PC-3 (cell line): ENCODE data around the gene MAP2K4. TPM values are rescaled to one million over a fixed set of nuclear protein-coding genes. Genes with fewer than 3 reads are reported as not detected.

Source experiments
- ATAC-seq: fragments of 200-7000 bp; cut with Tn5 transposase; 2 replicates; pipeline ENCODE4 v1.9.1; 2020; ENCODE audit warnings: mild to moderate bottlenecking, moderate library complexity
- BruUV-seq: library from RNA; stranded (reverse); fragments of 400-500 nt; replicated peaks from 2 replicates; lab custom pipeline; 2021; lab: Mats Ljungman, UMichigan
- CTCF ChIA-PET: fragments of 300-600 bp; sonication (Branson Sonifier 250); formaldehyde crosslinking; loops from one replicate; lab custom pipeline; 2022; ENCODE audit warnings: antibody characterized with exemption; lab: Charles Lee
- POLR2A ChIA-PET: fragments of 300-600 bp; sonication (Branson Sonifier 250); formaldehyde crosslinking; loops from one replicate; lab custom pipeline; 2022; ENCODE audit warnings: antibody characterized with exemption; ENCODE audit not compliant: unreplicated experiment; lab: Charles Lee
- DNase-seq: peaks from one replicate; pipeline ENCODE4 v3.0.0-alpha.2; 2015
- H2AFZ ChIP-seq: fragments of 300-600 bp; sonication (generic); 2 replicates; pipeline ENCODE4 v1.6.0; 2016; ENCODE audit warnings: antibody characterized with exemption, low read length
- H3F3A ChIP-seq: fragments of 300-600 bp; sonication (generic); one replicate; pipeline ENCODE4 v1.6.0; 2017; ENCODE audit warnings: antibody characterized with exemption, low read length, control low read depth, mild to moderate bottlenecking; ENCODE audit not compliant: unreplicated experiment
- H3K27ac ChIP-seq: fragments of 300-600 bp; sonication (generic); 2 replicates; pipeline ENCODE4 v1.5.1; 2016; ENCODE audit warnings: mild to moderate bottlenecking, low read length
- H3K27me3 ChIP-seq: fragments of 300-600 bp; sonication (generic); 2 replicates; pipeline ENCODE4 v1.6.1; 2016; ENCODE audit warnings: low read length, mixed read lengths
- H3K36me3 ChIP-seq: fragments of 300-600 bp; sonication (generic); 2 replicates; pipeline ENCODE4 v1.6.1; 2016; ENCODE audit warnings: low read depth, mixed run types, low read length, mixed read lengths
- H3K4me1 ChIP-seq: fragments of 300-600 bp; sonication (generic); 2 replicates; pipeline ENCODE4 v1.5.1; 2016; ENCODE audit warnings: low read length; ENCODE audit not compliant: insufficient read depth
- H3K4me2 ChIP-seq: fragments of 300-600 bp; sonication (generic); 2 replicates; pipeline ENCODE4 v1.6.0; 2016; ENCODE audit warnings: low read length
- H3K4me3 ChIP-seq: fragments of 300-600 bp; sonication (generic); 2 replicates; pipeline ENCODE4 v1.5.1; 2016; ENCODE audit warnings: mild to moderate bottlenecking, low read length, mixed read lengths
- H3K79me2 ChIP-seq: fragments of 300-600 bp; sonication (generic); 2 replicates; pipeline ENCODE4 v1.6.1; 2017; ENCODE audit warnings: low read length, mixed read lengths
- H3K9ac ChIP-seq: fragments of 300-600 bp; sonication (generic); 2 replicates; pipeline ENCODE4 v1.6.0; 2016; ENCODE audit warnings: mild to moderate bottlenecking, low read length
- H3K9me2 ChIP-seq: fragments of 300-600 bp; sonication (generic); replicated peaks from 2 replicates; pipeline ENCODE4 v1.6.1; 2016; ENCODE audit warnings: mixed run types, low read length, mixed read lengths
- H3K9me3 ChIP-seq: fragments of 300-600 bp; sonication (generic); 2 replicates; pipeline ENCODE4 v1.6.1; 2016; ENCODE audit warnings: low read length, mixed read lengths
- H4K20me1 ChIP-seq: fragments of 300-600 bp; sonication (generic); 2 replicates; pipeline ENCODE4 v1.6.1; 2016; ENCODE audit warnings: low read length, mixed read lengths
- CTCF ChIP-seq: fragments of 300-600 bp; sonication (generic); conservative IDR thresholded peaks from 2 replicates; pipeline ENCODE4 v1.5.1; 2017; ENCODE audit warnings: antibody characterized with exemption, low read depth, mild to moderate bottlenecking, low read length
- EZH2 ChIP-seq: fragments of 300-600 bp; sonication (generic); IDR thresholded peaks from one replicate; pipeline ENCODE4 v1.6.1; 2017; ENCODE audit warnings: antibody characterized with exemption, mild to moderate bottlenecking, low read length; ENCODE audit not compliant: unreplicated experiment
- EZH2phosphoT487 ChIP-seq: fragments of 300-600 bp; sonication (generic); IDR thresholded peaks from 2 replicates; pipeline ENCODE4 v1.6.1; 2018; ENCODE audit warnings: mild to moderate bottlenecking, antibody characterized with exemption, low read length, borderline replicate concordance
- intact Hi-C: fragments of 100-400 bp; cut with micrococcal nuclease; formaldehyde crosslinking; loops from 2 replicates; pipeline ENCODE4 v1.9.0; 2023
- total RNA-seq: library from RNA; depleted of rRNA; stranded (reverse); fragments of >200 nt; gene quantifications from 2 replicates; pipeline ENCODE4 v1.2.3, GENCODE V29; 2014

MAP2K4 gene
- total RNA-seq, 1 experiment from 2014 or later: 35.5 TPM

DNA sequence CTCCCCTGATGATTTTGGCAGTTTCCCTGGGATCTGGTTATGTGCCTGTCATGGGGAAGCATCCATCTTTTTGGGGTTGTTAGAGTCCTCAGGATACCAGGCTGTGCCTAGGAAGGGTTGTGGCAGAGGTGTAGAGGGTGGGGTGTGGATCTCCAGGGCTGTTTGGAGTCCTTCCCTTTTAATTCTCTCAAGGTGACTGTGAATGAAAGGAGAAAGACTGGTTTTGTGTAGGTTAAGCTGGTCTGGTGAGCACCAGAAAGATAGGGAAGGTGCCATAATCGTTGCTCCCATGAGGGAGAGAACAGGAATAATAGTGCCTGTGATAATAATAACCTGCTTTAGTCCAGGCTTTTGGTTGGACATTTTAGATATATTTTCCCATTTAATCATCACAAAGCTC, 7.0 kb downstream of the MAP2K4 start:
- no peak overlapping the region for H3K4me2 ChIP-seq
- intact Hi-C loops: no loop called here
- ATAC-seq (no peak), DNase-seq (no peak)
- no peaks in the 10 kb centered on the region for H3K9me3 ChIP-seq
- H2AFZ ChIP-seq: no peak overlapping the region
- H3K4me1 ChIP-seq: peaks cover 44% of the 10 kb centered on the region
- BruUV-seq: no TSS peak
- ChIA-PET CTCF (no interaction called here), POLR2A (no interaction called here)
- no peaks in the 10 kb centered on the region for H3K9me2 ChIP-seq
- TF ChIP-seq EZH2 (no peak), EZH2phosphoT487 (no peak), CTCF (no peak)
- peaks cover 96% of the 10 kb centered on the region for H3K79me2 ChIP-seq
- peaks cover 3% of the 10 kb centered on the region for H3F3A ChIP-seq
- no peak overlapping the region for H3K9ac ChIP-seq
- peaks cover 6% of the 10 kb centered on the region for H3K36me3 ChIP-seq
- H3K27me3 ChIP-seq: no peaks in the 10 kb centered on the region
- H3K4me3 ChIP-seq: no peak overlapping the region
- H4K20me1 ChIP-seq: peaks cover 49% of the 10 kb centered on the region
- H3K27ac ChIP-seq: no peak overlapping the region

DNA sequence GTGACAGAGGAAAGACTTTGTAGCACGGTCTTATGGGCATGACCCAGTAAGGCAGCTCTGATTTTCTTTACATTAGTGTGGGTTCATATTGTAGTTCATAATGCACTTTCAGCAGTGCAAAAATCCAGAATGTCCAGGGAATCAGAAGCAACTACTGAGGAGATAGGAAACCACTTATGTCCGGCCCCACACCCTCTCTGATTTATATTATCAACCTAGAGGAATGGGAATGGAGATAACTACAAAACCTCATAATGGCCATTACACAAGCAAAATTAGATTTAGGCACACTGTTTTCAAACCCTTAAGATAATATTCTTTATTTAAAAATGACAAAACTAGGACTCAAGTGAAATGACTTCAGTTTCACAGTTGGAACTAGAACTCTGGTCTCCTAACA, 7.9 kb downstream of the MAP2K4 start:
- TF ChIP-seq EZH2phosphoT487 (no peak), CTCF (no peak), EZH2 (no peak)
- POLR2A ChIA-PET: no interaction called here

DNA sequence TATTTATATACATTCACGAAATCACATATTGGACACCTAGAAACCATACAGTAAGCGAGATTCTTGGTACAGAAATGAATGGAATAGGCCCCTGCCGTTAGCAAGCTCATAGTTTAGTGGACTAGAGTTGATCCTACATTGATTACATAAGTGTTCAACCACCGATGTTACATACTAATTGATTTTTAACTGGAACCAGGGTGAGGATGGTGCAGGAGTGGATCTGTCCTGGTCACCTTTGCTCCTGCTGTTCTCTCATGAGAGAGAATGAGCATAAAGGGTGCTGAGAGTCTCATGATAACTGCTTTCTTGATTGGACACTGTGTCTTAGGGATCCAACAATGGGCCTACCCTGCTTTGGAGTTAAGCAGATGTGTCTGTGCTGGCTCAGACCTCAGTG, 13.9 kb downstream of the MAP2K4 start:
- no peak overlapping the region for H3K27ac ChIP-seq
- no peak overlapping the region for H3K4me2 ChIP-seq
- no TSS peak for BruUV-seq
- no peaks in the 10 kb centered on the region; the same call in 1 of the 2 replicates for H3K36me3 ChIP-seq
- H3K27me3 ChIP-seq: no peaks in the 10 kb centered on the region
- H3F3A ChIP-seq: no peaks in the 10 kb centered on the region
- ChIA-PET POLR2A (interaction anchor here (0.7 kb wide), 1 partner anchor 14 kb away, joined by 3 read pairs; no protein-coding TSS in a partner anchor), CTCF (no interaction called here)
- intact Hi-C loops: loop anchor here (10.0 kb wide), 1 partner anchor 70 kb away; no protein-coding TSS in a partner anchor
- peaks cover 16% of the 10 kb centered on the region for H3K4me1 ChIP-seq
- H4K20me1 ChIP-seq: peaks cover 38% of the 10 kb centered on the region
- no peak overlapping the region for H2AFZ ChIP-seq
- H3K9ac ChIP-seq: no peak overlapping the region
- H3K79me2 ChIP-seq: peaks cover 97% of the 10 kb centered on the region
- DNase-seq (no peak), ATAC-seq (no peak)
- H3K9me3 ChIP-seq: no peaks in the 10 kb centered on the region
- H3K4me3 ChIP-seq: no peak overlapping the region
- TF ChIP-seq EZH2phosphoT487 (no peak), CTCF (no peak), EZH2 (no peak)
- H3K9me2 ChIP-seq: no peaks in the 10 kb centered on the region

More for the DNA sequence above, 7.9 kb downstream of the MAP2K4 start:
- Histone ChIP-seq H3K27me3 (no peaks in the 10 kb centered on the region), H3K36me3 (peaks cover 6% of the 10 kb centered on the region), H3K4me3 (no peak overlapping the region), H3K9ac (no peak overlapping the region), H2AFZ (no peak overlapping the region), H3K4me1 (peaks cover 34% of the 10 kb centered on the region), H3K9me2 (no peaks in the 10 kb centered on the region), H3K4me2 (no peak overlapping the region), H3K27ac (no peak overlapping the region), H3K9me3 (no peaks in the 10 kb centered on the region), H3K79me2 (peaks cover 96% of the 10 kb centered on the region), H4K20me1 (peaks cover 44% of the 10 kb centered on the region), H3F3A (peaks cover 3% of the 10 kb centered on the region)
- intact Hi-C loops: no loop called here
- DNase-seq (no peak), ATAC-seq (no peak)
- no TSS peak for BruUV-seq
- CTCF ChIA-PET: no interaction called here
